HepG2 (cell line): Measurements from ENCODE around the gene PFKL. TPM values are rescaled to one million over a fixed set of nuclear protein-coding genes. Genes with fewer than 3 reads are reported as not detected.

ENCODE experiments used
- HMG20A ChIP-seq: IDR thresholded peaks from 2 replicates; pipeline ENCODE4 v1.6.1; 2016; ENCODE audit warnings: borderline replicate concordance
- JDP2 ChIP-seq: sonication (generic); formaldehyde crosslinking; IDR thresholded peaks from 2 replicates; pipeline ENCODE4 v1.8.1; 2022; ENCODE audit warnings: missing genetic modification reagents, borderline replicate concordance
- KAT8 ChIP-seq: IDR thresholded peaks from 2 replicates; pipeline ENCODE4 v1.6.1; 2016; ENCODE audit warnings: missing genetic modification reagents, missing compliant biosample characterization
- PAF1 ChIP-seq: IDR thresholded peaks from 2 replicates; pipeline ENCODE4 v1.6.1; 2016; ENCODE audit warnings: missing genetic modification reagents, missing compliant biosample characterization
- SMAD3 ChIP-seq: sonication (generic); formaldehyde crosslinking; IDR thresholded peaks from 2 replicates; pipeline ENCODE4 v1.4.0; 2020; ENCODE audit warnings: missing genetic modification reagents
- TAF1 ChIP-seq: sonication (generic); formaldehyde crosslinking; IDR thresholded peaks from 2 replicates; pipeline ENCODE4 v1.4.0; 2020; ENCODE audit warnings: missing genetic modification reagents
- TOPORS ChIP-seq: sonication (generic); formaldehyde crosslinking; IDR thresholded peaks from 2 replicates; pipeline ENCODE4 v1.8.0; 2023; ENCODE audit warnings: mild to moderate bottlenecking, missing genetic modification reagents
- ZBTB38 ChIP-seq: sonication (generic); formaldehyde crosslinking; IDR thresholded peaks from 2 replicates; pipeline ENCODE4 v1.5.1; 2020; ENCODE audit warnings: mild to moderate bottlenecking, missing genetic modification reagents
- ZBTB8A ChIP-seq: sonication (generic); formaldehyde crosslinking; IDR thresholded peaks from 2 replicates; pipeline ENCODE4 v1.4.0; 2020; ENCODE audit warnings: mild to moderate bottlenecking, low read depth, missing genetic modification reagents, borderline replicate concordance
- ZNF34 ChIP-seq: sonication (generic); formaldehyde crosslinking; IDR thresholded peaks from 2 replicates; pipeline ENCODE4 v1.4.0; 2020; ENCODE audit warnings: mild to moderate bottlenecking, missing genetic modification reagents, borderline replicate concordance
- ZNF501 ChIP-seq: sonication (generic); formaldehyde crosslinking; IDR thresholded peaks from 2 replicates; pipeline ENCODE4 v1.5.1; 2020; ENCODE audit warnings: mild to moderate bottlenecking, moderate library complexity, missing genetic modification reagents
- ZNF530 ChIP-seq: sonication (generic); formaldehyde crosslinking; IDR thresholded peaks from 2 replicates; pipeline ENCODE4 v1.5.0; 2020; ENCODE audit warnings: low read depth, mild to moderate bottlenecking, missing genetic modification reagents
- ZNF549 ChIP-seq: sonication (generic); formaldehyde crosslinking; IDR thresholded peaks from 2 replicates; pipeline ENCODE4 v1.5.0; 2020; ENCODE audit warnings: missing genetic modification reagents
- ZNF780A ChIP-seq: sonication (generic); formaldehyde crosslinking; IDR thresholded peaks from 2 replicates; pipeline ENCODE4 v1.8.0; 2022; ENCODE audit warnings: mild to moderate bottlenecking, missing genetic modification reagents, moderate library complexity
- ZNF782 ChIP-seq: sonication (generic); formaldehyde crosslinking; IDR thresholded peaks from 2 replicates; pipeline ENCODE4 v1.4.0; 2020; ENCODE audit warnings: missing genetic modification reagents, mild to moderate bottlenecking, borderline replicate concordance
- ZNF83 ChIP-seq: sonication (generic); formaldehyde crosslinking; IDR thresholded peaks from 2 replicates; pipeline ENCODE4 v1.4.0; 2020; ENCODE audit warnings: missing genetic modification reagents, mild to moderate bottlenecking, borderline replicate concordance
- ZNF878 ChIP-seq: sonication (generic); formaldehyde crosslinking; IDR thresholded peaks from 2 replicates; pipeline ENCODE4 v1.8.1; 2023; ENCODE audit warnings: mild to moderate bottlenecking, missing genetic modification reagents, moderate library complexity
- polyA plus RNA-seq, 8 experiments: library from polyadenylated mRNA; depleted of rRNA in 3 of 8; stranded (reverse) in 7 of 8; unstranded in 1 of 8; fragments of >200 nt; fragmentation: Illumina TruSeq in 4 of 8; extraction: Trizol in 4 of 8; gene quantifications; 2 replicates each; pipeline versions ENCODE4 v1.2.1 to v1.2.3, GENCODE V29; 2011 to 2016; ENCODE audit warnings: low read depth in 4 of 8, missing spikeins in 1 of 8, mixed read lengths in 1 of 8; ENCODE audit not compliant: insufficient read depth in 1 of 8
- total RNA-seq, 5 experiments: library from RNA; depleted of rRNA; stranded (reverse); fragments of >200 nt; fragmentation: Illumina TruSeq; extraction: Trizol; gene quantifications; 2 replicates each; pipeline ENCODE4 v1.2.3, GENCODE V29; 2016; ENCODE audit warnings: low read depth in 1 of 5
- TF ChIP-seq, protein P1 (sequence below): sonication (generic); formaldehyde crosslinking; IDR thresholded peaks from 2 replicates; pipeline ENCODE4 v1.5.0; 2020; ENCODE audit warnings: missing genetic modification reagents
- TF ChIP-seq, protein P2 (sequence below): sonication (generic); formaldehyde crosslinking; IDR thresholded peaks from 2 replicates; pipeline ENCODE4 v1.4.0; 2020; ENCODE audit warnings: missing genetic modification reagents, mild to moderate bottlenecking, borderline replicate concordance
- TF ChIP-seq, protein P3 (sequence below): sonication (generic); formaldehyde crosslinking; IDR thresholded peaks from 2 replicates; pipeline ENCODE4 v1.5.0; 2020; ENCODE audit warnings: missing genetic modification reagents
- TF ChIP-seq, protein P4 (sequence below): sonication (generic); formaldehyde crosslinking; IDR thresholded peaks from 2 replicates; pipeline ENCODE4 v1.4.0; 2020; ENCODE audit warnings: mild to moderate bottlenecking, missing genetic modification reagents

PFKL gene
- total and polyA plus RNA-seq, 2 of the 13 experiments (the other 11 are each of a cell fraction or from before 2014, with no cell fraction given), result 92.8 to 106 TPM

DNA sequence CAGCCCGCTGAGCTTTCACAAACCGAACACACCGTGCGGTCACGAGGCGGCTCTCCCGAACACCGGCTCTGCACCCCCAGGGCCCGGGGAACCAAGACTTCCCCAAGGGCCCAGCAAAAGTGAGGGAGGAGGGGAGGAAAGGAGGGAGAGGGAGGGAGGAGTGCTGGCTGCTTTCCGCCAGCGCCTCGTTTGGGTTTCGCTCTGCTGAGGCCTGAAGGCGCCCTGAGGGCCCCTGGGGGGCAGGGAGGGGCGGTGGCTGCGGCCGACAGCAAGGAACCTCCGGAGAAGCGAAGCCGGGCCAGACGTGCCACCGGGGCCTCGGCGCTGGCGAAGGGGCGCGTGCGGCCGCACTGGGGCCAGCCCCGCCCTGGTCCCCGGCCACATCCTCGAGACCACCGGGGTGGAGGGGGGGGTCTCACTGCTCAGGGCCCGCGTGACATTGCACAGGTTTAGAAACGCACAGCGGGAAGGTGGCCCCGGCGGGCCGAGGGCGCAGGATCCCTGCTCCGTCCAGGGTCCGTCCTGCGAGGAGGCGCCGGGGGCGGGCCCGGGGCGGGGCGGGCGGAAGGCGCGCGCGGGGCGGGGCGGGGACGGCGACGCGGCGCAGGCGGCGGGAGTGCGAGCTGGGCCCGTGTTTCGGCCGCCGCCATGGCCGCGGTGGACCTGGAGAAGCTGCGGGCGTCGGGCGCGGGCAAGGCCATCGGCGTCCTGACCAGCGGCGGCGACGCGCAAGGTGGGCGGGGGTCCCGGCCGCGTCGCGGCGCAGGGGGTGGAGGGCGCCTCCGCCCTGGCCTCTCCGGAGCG lies at the start of gene PFKL (continued):
- peak; percentile 74 for TF ChIP-seq ZNF501 (CRISPR knock-in tag)
- TF ChIP-seq ZNF780A (CRISPR knock-in tag), result no peak
- TF ChIP-seq PAF1 (CRISPR knock-in tag), result no peak
- TF ChIP-seq ZNF549 (CRISPR knock-in tag), result no peak
- TF ChIP-seq ZNF34 (CRISPR knock-in tag), result no peak
- TF ChIP-seq SMAD3, result no peak
- no peak for TF ChIP-seq HMG20A (CRISPR knock-in tag)
- TF ChIP-seq ZNF782 (CRISPR knock-in tag), result no peak
- no peak for TF ChIP-seq JDP2 (CRISPR knock-in tag)
- peak; percentile 58; the same call in 1 of the 2 replicates for TF ChIP-seq ZBTB38 (CRISPR knock-in tag)
- TF ChIP-seq TOPORS, result no peak; the same call in 1 of the 2 replicates
- TF ChIP-seq, protein P1, sequence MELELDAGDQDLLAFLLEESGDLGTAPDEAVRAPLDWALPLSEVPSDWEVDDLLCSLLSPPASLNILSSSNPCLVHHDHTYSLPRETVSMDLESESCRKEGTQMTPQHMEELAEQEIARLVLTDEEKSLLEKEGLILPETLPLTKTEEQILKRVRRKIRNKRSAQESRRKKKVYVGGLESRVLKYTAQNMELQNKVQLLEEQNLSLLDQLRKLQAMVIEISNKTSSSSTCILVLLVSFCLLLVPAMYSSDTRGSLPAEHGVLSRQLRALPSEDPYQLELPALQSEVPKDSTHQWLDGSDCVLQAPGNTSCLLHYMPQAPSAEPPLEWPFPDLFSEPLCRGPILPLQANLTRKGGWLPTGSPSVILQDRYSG (CRISPR knock-in tag), result no peak
- no peak for TF ChIP-seq ZNF83 (CRISPR knock-in tag)
- TF ChIP-seq, protein P2, sequence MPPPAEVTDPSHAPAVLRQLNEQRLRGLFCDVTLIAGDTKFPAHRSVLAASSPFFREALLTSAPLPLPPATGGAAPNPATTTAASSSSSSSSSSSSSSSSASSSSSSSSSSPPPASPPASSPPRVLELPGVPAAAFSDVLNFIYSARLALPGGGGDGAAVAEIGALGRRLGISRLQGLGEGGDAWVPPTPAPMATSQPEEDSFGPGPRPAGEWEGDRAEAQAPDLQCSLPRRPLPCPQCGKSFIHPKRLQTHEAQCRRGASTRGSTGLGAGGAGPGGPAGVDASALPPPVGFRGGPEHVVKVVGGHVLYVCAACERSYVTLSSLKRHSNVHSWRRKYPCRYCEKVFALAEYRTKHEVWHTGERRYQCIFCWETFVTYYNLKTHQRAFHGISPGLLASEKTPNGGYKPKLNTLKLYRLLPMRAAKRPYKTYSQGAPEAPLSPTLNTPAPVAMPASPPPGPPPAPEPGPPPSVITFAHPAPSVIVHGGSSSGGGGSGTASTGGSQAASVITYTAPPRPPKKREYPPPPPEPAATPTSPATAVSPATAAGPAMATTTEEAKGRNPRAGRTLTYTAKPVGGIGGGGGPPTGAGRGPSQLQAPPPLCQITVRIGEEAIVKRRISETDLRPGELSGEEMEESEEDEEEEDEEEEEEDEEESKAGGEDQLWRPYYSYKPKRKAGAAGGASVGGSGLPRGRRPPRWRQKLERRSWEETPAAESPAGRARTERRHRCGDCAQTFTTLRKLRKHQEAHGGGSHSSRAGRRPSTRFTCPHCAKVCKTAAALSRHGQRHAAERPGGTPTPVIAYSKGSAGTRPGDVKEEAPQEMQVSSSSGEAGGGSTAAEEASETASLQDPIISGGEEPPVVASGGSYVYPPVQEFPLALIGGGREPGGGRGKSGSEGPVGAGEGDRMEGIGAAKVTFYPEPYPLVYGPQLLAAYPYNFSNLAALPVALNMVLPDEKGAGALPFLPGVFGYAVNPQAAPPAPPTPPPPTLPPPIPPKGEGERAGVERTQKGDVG (CRISPR knock-in tag), result no peak
- peak; percentile 53 for TF ChIP-seq TAF1 (CRISPR knock-in tag)
- TF ChIP-seq ZNF878, result no peak
- peak; percentile 57; the same call in 1 of the 2 replicates for TF ChIP-seq KAT8 (CRISPR knock-in tag)
- no peak for TF ChIP-seq ZBTB8A
- no peak for TF ChIP-seq ZNF530 (CRISPR knock-in tag)
- TF ChIP-seq, protein P3, sequence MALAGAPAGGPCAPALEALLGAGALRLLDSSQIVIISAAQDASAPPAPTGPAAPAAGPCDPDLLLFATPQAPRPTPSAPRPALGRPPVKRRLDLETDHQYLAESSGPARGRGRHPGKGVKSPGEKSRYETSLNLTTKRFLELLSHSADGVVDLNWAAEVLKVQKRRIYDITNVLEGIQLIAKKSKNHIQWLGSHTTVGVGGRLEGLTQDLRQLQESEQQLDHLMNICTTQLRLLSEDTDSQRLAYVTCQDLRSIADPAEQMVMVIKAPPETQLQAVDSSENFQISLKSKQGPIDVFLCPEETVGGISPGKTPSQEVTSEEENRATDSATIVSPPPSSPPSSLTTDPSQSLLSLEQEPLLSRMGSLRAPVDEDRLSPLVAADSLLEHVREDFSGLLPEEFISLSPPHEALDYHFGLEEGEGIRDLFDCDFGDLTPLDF (CRISPR knock-in tag), result no peak
- TF ChIP-seq, protein P4, sequence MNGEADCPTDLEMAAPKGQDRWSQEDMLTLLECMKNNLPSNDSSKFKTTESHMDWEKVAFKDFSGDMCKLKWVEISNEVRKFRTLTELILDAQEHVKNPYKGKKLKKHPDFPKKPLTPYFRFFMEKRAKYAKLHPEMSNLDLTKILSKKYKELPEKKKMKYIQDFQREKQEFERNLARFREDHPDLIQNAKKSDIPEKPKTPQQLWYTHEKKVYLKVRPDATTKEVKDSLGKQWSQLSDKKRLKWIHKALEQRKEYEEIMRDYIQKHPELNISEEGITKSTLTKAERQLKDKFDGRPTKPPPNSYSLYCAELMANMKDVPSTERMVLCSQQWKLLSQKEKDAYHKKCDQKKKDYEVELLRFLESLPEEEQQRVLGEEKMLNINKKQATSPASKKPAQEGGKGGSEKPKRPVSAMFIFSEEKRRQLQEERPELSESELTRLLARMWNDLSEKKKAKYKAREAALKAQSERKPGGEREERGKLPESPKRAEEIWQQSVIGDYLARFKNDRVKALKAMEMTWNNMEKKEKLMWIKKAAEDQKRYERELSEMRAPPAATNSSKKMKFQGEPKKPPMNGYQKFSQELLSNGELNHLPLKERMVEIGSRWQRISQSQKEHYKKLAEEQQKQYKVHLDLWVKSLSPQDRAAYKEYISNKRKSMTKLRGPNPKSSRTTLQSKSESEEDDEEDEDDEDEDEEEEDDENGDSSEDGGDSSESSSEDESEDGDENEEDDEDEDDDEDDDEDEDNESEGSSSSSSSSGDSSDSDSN (CRISPR knock-in tag), result peak; percentile 60; the same call in 1 of the 2 replicates
